GM19043 (cell line): ENCODE data around the gene GAPVD1.
"Not testable (repeated sequence)": the region's sequence is repeated elsewhere in the genome, so short reads cannot be mapped to it uniquely, and the experiment has no call there.

Experiments used
- ATAC-seq: cut with Tn5 transposase; IDR thresholded peaks from one replicate; pipeline ENCODE4 v1.9.1; 2021; ENCODE audit warnings: low read depth; ENCODE audit not compliant: unreplicated experiment

GAPVD1 gene

GRCh38 chr9:125304273-125304672 lies 42.6 kb downstream of the GAPVD1 start:
- no peak for ATAC-seq

- no peak for ATAC-seq
Observed at GRCh38 chr9:125312411-125312810, 50.8 kb downstream of the GAPVD1 start.

GRCh38 chr9:125316359-125316758 lies 54.7 kb downstream of the GAPVD1 start:
- ATAC-seq: not testable (repeated sequence)

- ATAC-seq: no peak
Observed at GRCh38 chr9:125317704-125318103, 56.1 kb downstream of the GAPVD1 start.

- ATAC-seq: no peak
Observed at GRCh38 chr9:125321496-125321895, 59.9 kb downstream of the GAPVD1 start.

- ATAC-seq: no peak
Observed at GRCh38 chr9:125323615-125324014, 62.0 kb downstream of the GAPVD1 start.

- no peak for ATAC-seq
Observed at GRCh38 chr9:125325826-125326225, 64.2 kb downstream of the GAPVD1 start.

- ATAC-seq: no peak
Observed at GRCh38 chr9:125329978-125330377, 68.4 kb downstream of the GAPVD1 start.

GRCh38 chr9:125330587-125330986 lies 69.0 kb downstream of the GAPVD1 start:
- ATAC-seq: no peak

GRCh38 chr9:125332527-125332926 lies 70.9 kb downstream of the GAPVD1 start:
- ATAC-seq: peak; percentile 68

GRCh38 chr9:125337236-125337635 lies 75.6 kb downstream of the GAPVD1 start:
- no peak for ATAC-seq

GRCh38 chr9:125338929-125339328 lies 77.3 kb downstream of the GAPVD1 start:
- ATAC-seq: no peak

GRCh38 chr9:125341566-125341965 lies 79.9 kb downstream of the GAPVD1 start:
- ATAC-seq: no peak

GRCh38 chr9:125343518-125344275 lies 82.1 kb downstream of the GAPVD1 start:
- ATAC-seq: no peak

- ATAC-seq: no peak
Observed at GRCh38 chr9:125346080-125346732, 84.6 kb downstream of the GAPVD1 start.

- ATAC-seq: no peak
Observed at GRCh38 chr9:125355601-125356000, 94.0 kb downstream of the GAPVD1 start.

- no peak for ATAC-seq
Observed at GRCh38 chr9:125356032-125356431, 94.4 kb downstream of the GAPVD1 start.

- no peak for ATAC-seq
Observed at GRCh38 chr9:125359011-125359410, 97.4 kb downstream of the GAPVD1 start.

- no peak for ATAC-seq
Observed at GRCh38 chr9:125360601-125361000, 99.0 kb downstream of the GAPVD1 start.

GRCh38 chr9:125361837-125362531 lies 100.4 kb downstream of the GAPVD1 start:
- no peak for ATAC-seq

GRCh38 chr9:125366676-125367075 lies 105.0 kb downstream of the GAPVD1 start:
- ATAC-seq: no peak

- no peak for ATAC-seq
Observed at GRCh38 chr9:125370786-125371185, 109.2 kb downstream of the GAPVD1 start.
